RWPE2 (cell line): ENCODE data around the gene SUN3.

Experiments
- ATAC-seq: fragments of 200-7000 bp; cut with Tn5 transposase; 3 replicates; pipeline ENCODE4 v1.9.1; 2021; ENCODE audit warnings: low read depth
- DNase-seq: peaks from one replicate; pipeline ENCODE4 v3.0.0-alpha.2; 2020; ENCODE audit warnings: low spot score
- H3K27ac ChIP-seq: fragments of 450-650 bp; 2 replicates; pipeline ENCODE4 v1.5.1; 2017; ENCODE audit warnings: mild to moderate bottlenecking; ENCODE audit not compliant: poor library complexity, severe bottlenecking
- H3K27me3 ChIP-seq: fragments of 250-450 bp; sonication (Bioruptor Pico); 2 replicates; pipeline ENCODE4 v1.5.1; 2021; ENCODE audit warnings: mild to moderate bottlenecking, moderate library complexity; ENCODE audit not compliant: insufficient read depth, poor library complexity, severe bottlenecking
- H3K36me3 ChIP-seq: fragments of 250-450 bp; sonication (Bioruptor Pico); 2 replicates; pipeline ENCODE4 v1.5.1; 2020; ENCODE audit warnings: low read depth, mild to moderate bottlenecking, moderate library complexity
- H3K4me1 ChIP-seq: fragments of 250-450 bp; sonication (Bioruptor Pico); 2 replicates; pipeline ENCODE4 v1.5.1; 2021; ENCODE audit warnings: mild to moderate bottlenecking, moderate library complexity; ENCODE audit not compliant: insufficient read depth, poor library complexity, severe bottlenecking
- H3K4me3 ChIP-seq: fragments of 250-450 bp; sonication (Bioruptor Pico); 2 replicates; pipeline ENCODE4 v1.5.1; 2021; ENCODE audit warnings: mild to moderate bottlenecking, moderate library complexity; ENCODE audit not compliant: severe bottlenecking
- H3K9me3 ChIP-seq: fragments of 250-450 bp; sonication (Bioruptor Pico); 2 replicates; pipeline ENCODE4 v1.5.1; 2021; ENCODE audit warnings: mild to moderate bottlenecking, moderate library complexity; ENCODE audit not compliant: severe bottlenecking
- CTCF ChIP-seq: fragments of 450-650 bp; IDR thresholded peaks from one replicate; pipeline ENCODE4 v1.5.1; 2017; ENCODE audit warnings: mild to moderate bottlenecking, moderate library complexity; ENCODE audit not compliant: poor library complexity, severe bottlenecking

The SUN3 gene

GRCh38 chr7:47938574-47939165, 90.2 kb downstream of the SUN3 start:
- peak; percentile 38 for TF ChIP-seq CTCF
- Histone ChIP-seq H3K27me3 (no peaks in the 10 kb centered on the region), H3K36me3 (no peaks in the 10 kb centered on the region), H3K4me3 (no peak overlapping the region), H3K9me3 (no peaks in the 10 kb centered on the region), H3K4me1 (peaks cover 13% of the 10 kb centered on the region), H3K27ac (no peak overlapping the region)
- DNase-seq (no peak), ATAC-seq (no peak)

GRCh38 chr7:47937711-47938573, 91.0 kb downstream of the SUN3 start:
- Histone ChIP-seq H3K4me3 (no peak overlapping the region), H3K27ac (no peak overlapping the region), H3K36me3 (no peaks in the 10 kb centered on the region), H3K9me3 (no peaks in the 10 kb centered on the region), H3K27me3 (no peaks in the 10 kb centered on the region), H3K4me1 (peaks cover 13% of the 10 kb centered on the region)
- DNase-seq = no peak
- TF ChIP-seq CTCF = no peak
- ATAC-seq = no peak
